Glutamatergic neuron (in vitro differentiated cells): ENCODE measurements around the gene LMO4. TPM values are rescaled to one million over a fixed set of nuclear protein-coding genes. Genes with fewer than 3 reads are reported as not detected.
A peak's percentile ranks its signal among the peaks of the same experiment; 100 is the strongest.

Experiments used
- DNase-seq: peaks from one replicate; pipeline ENCODE4 v3.0.0; 2022
- H3K27ac Mint-ChIP-seq: one replicate; pipeline ENCODE4 v1.8.0; 2020; ENCODE audit warnings: mild to moderate bottlenecking, mixed read lengths, inconsistent platforms; ENCODE audit not compliant: unreplicated experiment
- H3K27me3 Mint-ChIP-seq: one replicate; pipeline ENCODE4 v1.8.0; 2020; ENCODE audit warnings: mild to moderate bottlenecking, moderate library complexity, mixed read lengths, inconsistent platforms; ENCODE audit not compliant: unreplicated experiment
- H3K36me3 Mint-ChIP-seq: one replicate; pipeline ENCODE4 v1.8.0; 2020; ENCODE audit warnings: mild to moderate bottlenecking, mixed read lengths, inconsistent platforms; ENCODE audit not compliant: unreplicated experiment
- H3K4me1 Mint-ChIP-seq: one replicate; pipeline ENCODE4 v1.8.0; 2020; ENCODE audit warnings: mild to moderate bottlenecking, low read depth, mixed read lengths, inconsistent platforms; ENCODE audit not compliant: unreplicated experiment
- H3K4me3 Mint-ChIP-seq: one replicate; pipeline ENCODE4 v1.8.0; 2020; ENCODE audit warnings: mild to moderate bottlenecking, mixed read lengths, inconsistent platforms; ENCODE audit not compliant: unreplicated experiment
- H3K9me3 Mint-ChIP-seq: one replicate; pipeline ENCODE4 v1.8.0; 2020; ENCODE audit warnings: mild to moderate bottlenecking, moderate library complexity, mixed read lengths, inconsistent platforms; ENCODE audit not compliant: unreplicated experiment
- long read RNA-seq: library from polyadenylated mRNA; unstranded; transcript quantifications from one replicate; pipeline ENCODE4 v2.0.0, GENCODE V29; 2020; ENCODE audit not compliant: unreplicated experiment
- total RNA-seq: library from RNA; stranded (reverse); fragmentation: NEBNext Ultra II Directional; extraction: Animal tissue kit (Norgen Biotek cat#: 25700); gene quantifications from one replicate; pipeline ENCODE4 v1.2.1, GENCODE V29; 2021; ENCODE audit not compliant: unreplicated experiment
- TF ChIP-seq, protein P1 (sequence below): fragments of 200-600 bp; sonication (generic); IDR thresholded peaks from one replicate; pipeline ENCODE4 v1.5.0; 2021; ENCODE audit not compliant: partially characterized antibody, unreplicated experiment

The LMO4 gene, protein sequence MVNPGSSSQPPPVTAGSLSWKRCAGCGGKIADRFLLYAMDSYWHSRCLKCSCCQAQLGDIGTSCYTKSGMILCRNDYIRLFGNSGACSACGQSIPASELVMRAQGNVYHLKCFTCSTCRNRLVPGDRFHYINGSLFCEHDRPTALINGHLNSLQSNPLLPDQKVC
- 16.5 TPM for total RNA-seq
- long read RNA-seq, full-length matches to known transcripts: 1 of 2 reads
- long read RNA-seq, partial matches to known transcripts: 0 of 2 reads
- long read RNA-seq, other reads (novel, unspliced or antisense): 1 of 2 reads

DNA sequence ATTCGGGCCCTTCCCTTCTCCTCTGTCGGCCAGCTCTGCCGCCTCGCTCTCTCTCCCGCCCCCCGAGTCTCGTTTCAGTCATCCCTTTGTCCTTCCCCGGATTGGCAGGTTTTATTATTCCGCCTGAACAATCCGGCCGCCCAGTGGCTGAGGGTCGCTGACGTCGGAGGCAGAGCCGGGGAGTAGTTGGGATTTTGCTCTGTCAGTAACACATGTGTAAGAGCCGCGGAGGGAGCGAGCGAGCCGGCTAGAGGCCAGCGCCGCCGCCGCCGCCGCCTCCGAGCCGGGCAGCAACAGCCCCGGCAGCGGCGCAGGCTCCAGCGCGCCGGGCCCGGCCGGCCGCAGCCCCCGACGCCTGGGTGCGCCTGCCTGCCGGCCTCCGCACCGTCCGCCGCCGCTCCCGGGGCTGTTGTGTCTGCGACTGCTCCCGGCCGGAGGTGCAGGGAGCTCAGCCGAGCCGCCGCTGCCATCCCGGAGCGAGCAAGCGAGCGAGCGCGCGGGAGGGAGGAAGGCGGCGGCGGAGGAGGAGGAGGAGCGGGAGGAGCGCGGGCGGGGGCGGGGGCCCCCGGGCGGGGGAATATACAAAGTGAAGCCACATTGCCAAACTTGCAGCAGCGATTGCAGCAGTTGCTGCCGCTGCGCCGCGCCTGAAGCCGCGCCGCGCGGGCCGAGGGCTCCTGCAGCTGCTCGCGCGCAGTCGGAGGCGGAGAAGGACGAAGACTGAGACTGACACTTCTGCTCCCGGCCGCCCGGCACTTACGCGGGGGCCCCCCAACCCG is at the start of gene LMO4:
LMO4 (plus strand) TSS at position 609 of the 779 bp plus-strand sequence. CDS start 3,136 bp downstream, outside the sequence.
- peak; percentile 93 for DNase-seq
- Mint-ChIP-seq H3K9me3 (peaks cover 9% of the 10 kb centered on the region), H3K27me3 (no peaks in the 10 kb centered on the region), H3K4me1 (peaks cover 17% of the 10 kb centered on the region), H3K4me3 (peak within 1 kb of the TSS; percentile 91), H3K27ac (peak within 1 kb of the TSS; percentile 92), H3K36me3 (peaks cover 6% of the 10 kb centered on the region)
- TF ChIP-seq, protein P1, sequence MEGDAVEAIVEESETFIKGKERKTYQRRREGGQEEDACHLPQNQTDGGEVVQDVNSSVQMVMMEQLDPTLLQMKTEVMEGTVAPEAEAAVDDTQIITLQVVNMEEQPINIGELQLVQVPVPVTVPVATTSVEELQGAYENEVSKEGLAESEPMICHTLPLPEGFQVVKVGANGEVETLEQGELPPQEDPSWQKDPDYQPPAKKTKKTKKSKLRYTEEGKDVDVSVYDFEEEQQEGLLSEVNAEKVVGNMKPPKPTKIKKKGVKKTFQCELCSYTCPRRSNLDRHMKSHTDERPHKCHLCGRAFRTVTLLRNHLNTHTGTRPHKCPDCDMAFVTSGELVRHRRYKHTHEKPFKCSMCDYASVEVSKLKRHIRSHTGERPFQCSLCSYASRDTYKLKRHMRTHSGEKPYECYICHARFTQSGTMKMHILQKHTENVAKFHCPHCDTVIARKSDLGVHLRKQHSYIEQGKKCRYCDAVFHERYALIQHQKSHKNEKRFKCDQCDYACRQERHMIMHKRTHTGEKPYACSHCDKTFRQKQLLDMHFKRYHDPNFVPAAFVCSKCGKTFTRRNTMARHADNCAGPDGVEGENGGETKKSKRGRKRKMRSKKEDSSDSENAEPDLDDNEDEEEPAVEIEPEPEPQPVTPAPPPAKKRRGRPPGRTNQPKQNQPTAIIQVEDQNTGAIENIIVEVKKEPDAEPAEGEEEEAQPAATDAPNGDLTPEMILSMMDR: no peak

DNA sequence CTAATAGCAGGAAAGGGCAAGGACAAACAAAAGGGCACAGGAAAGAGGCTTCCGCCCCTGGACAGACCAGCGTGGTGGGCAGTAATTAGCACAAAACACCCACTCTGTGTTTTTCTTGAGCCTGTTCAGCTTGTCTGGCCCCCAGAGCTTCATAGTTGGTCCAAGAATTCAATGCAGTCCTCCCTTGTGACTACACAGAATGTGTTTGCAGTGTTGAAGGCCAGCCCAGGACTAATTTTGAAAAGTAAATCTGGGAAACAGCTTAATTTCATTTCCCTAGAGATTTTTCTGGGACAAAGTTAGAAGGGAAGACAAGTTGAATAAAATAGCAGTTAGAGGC is 49.2 kb upstream of the LMO4 start:
- H3K9me3 Mint-ChIP-seq: no peaks in the 10 kb centered on the region
- no peaks in the 10 kb centered on the region for H3K36me3 Mint-ChIP-seq
- H3K4me1 Mint-ChIP-seq: peaks cover 9% of the 10 kb centered on the region

DNA sequence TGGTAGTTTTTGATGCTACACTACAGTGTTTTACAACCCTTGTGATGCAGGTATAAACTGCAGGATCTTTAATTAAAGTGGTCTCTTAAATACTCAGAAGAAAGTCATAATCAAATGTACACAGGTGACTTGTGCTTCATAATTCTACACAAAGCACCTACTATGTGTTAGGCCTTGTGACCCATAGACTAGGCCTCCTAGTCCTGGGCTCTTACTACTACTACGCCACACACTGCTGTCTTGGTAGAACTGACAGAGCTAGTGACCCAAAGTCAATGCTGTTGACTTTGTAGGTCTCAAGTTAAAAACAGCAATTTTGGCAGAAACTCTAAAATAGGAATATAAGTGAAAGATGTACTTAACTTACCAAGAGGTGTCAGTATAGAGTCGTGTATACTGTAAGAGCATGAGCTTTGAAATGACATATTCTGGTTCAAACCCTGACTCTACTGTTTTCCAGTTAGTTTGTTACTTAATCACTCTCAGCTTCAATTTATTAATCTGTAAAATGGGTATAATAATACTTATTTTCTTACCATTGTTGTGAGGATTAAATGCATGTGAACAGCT is 48.6 kb upstream of the LMO4 start:
- Mint-ChIP-seq H3K27ac (no peak overlapping the region), H3K4me3 (no peak overlapping the region), H3K36me3 (no peaks in the 10 kb centered on the region), H3K9me3 (no peaks in the 10 kb centered on the region), H3K27me3 (no peaks in the 10 kb centered on the region), H3K4me1 (peaks cover 9% of the 10 kb centered on the region)
- DNase-seq: no peak
- TF ChIP-seq, protein P1: no peak

More for the DNA sequence above, 49.2 kb upstream of the LMO4 start:
- H3K27ac Mint-ChIP-seq: no peak overlapping the region
- H3K4me3 Mint-ChIP-seq: no peak overlapping the region
- H3K27me3 Mint-ChIP-seq: no peaks in the 10 kb centered on the region
- no peak for DNase-seq
- TF ChIP-seq, protein P1: no peak

DNA sequence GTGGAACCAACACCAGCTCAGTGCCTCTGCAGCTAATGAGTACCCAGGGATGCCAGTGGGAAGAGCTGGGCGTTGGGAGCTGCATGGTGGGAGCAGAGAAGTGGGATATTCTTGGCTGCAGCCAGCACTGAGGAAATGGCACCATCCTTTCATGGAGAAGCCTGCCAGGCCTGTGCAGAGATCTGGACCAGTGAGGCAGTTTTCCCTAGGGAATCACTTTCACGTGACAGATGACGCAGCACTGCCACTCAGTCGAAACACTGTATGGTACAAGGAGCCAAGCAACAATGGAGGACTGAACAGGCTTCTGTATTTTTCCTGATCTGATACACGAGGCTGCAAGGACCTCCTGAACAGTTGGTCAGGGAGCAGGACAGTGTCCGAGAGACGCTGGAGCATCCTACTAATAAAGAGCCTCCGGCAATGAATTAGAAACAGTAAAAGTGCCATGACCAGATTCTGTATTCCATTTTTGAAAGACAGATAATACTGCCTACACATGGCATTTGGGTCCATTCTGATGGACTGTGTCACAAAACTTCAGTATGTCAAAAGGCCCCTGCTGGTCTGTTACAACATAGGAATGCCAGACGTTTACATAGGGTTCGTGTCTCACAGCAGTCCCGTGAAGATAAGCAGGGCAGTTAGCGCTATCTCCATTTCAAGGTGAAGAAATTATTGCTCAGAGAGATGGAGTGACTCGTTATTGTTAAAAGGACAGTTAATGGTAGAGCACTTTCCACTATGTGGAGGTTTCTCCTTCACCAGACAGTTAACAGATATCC is 44.0 kb upstream of the LMO4 start:
- Mint-ChIP-seq H3K27ac (no peak overlapping the region), H3K9me3 (no peaks in the 10 kb centered on the region), H3K4me3 (no peak overlapping the region), H3K27me3 (peaks cover 2% of the 10 kb centered on the region), H3K4me1 (peaks cover 5% of the 10 kb centered on the region), H3K36me3 (no peaks in the 10 kb centered on the region)
- DNase-seq: no peak
- TF ChIP-seq, protein P1: no peak
